K562 treated with DMSO at 1 percent for 12 hours (cell line): ENCODE data around the gene TMEM256. TPM values are rescaled to one million over a fixed set of nuclear protein-coding genes. Genes with fewer than 3 reads are reported as not detected.

Source experiments
- total RNA-seq: library from RNA; unstranded; fragments of 300-600 nt; gene quantifications from 2 replicates; pipeline ENCODE4 v1.2.3, GENCODE V29; 2022; ENCODE audit not compliant: insufficient read depth

Gene TMEM256
- total RNA-seq = 43.4 and 76.9 TPM in 2 replicates

DNA sequence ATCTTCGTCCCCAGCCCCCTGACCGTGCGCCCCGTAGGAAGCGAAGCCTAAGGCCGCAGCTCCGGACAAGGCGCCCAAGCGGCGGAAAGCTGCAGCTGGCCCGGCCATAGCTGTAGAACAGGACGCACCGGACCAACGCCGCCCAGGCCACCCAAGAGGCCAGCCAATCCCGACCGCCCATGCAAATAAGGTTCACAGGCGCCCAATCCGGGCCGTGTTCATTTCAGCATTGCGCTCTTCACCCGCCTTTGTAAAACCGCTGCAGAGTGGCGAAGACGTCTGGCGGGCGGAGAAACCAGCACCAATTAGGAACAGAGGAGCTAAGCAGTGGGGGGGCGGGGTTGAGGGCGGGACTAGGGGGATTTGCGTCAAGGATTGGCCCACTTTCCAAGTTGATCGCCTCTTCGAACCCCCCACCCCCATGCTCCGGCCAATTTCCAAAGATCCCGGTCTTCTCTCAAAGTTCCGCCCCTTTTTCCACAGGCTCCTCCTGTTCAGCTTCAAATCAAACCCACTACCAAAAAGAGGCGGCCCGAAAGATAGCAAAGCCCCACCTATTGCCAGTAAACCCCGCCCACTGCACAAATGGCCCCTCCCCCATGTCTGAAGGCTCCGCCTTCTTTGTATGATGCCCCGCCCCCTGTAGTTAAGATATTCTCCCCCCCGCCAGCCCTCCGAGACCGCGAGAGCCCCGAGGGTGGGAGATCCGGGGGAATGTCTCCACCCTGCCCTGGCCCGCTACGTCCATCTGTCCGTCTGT is at the start of gene TMEM256:
TMEM256 (minus strand) TSS at position 121 of the 760 bp plus-strand sequence; CDS start at position 108, 13 bp downstream.

DNA sequence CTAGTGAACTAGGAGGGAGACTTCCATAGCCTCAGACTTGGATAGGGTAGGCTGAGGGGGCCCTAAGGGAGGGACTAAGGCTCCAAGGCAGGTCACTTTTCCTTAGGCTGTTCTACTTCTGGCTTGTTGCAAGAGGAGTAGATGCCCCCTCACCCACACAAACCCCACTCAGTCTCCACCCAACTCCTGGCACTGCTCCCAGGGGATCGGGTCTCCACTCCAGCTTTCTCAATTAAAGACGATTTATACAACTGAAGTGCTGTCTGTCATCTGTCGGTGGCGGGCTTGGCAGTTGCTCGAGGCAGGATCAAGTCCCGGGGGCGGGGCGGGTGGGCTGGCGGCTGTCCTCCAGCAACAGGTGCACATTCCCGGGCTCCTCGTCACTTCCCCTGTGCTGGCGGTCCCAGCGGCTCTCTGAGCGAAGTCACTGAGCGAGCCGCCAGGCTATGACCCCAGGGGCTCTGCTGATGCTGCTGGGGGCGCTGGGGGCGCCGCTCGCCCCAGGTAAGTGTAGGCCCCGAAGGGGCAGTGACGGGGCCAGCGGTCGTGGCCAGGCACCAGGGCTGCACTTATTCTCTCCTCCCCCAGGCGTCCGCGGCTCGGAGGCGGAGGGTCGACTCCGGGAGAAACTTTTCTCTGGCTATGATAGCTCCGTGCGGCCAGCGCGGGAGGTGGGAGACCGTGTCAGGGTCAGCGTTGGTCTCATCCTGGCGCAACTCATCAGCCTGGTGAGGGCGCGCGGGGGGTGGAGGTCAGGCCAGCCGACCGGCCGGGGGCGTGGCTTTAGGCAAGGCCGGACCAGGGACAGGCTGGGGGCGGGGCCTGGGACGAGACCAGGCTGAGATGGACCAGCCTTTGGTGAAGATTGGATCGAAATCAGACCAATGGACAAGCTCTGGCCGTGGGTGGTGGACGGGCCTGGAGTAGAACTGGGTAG is 41.1 kb upstream of the TMEM256 start, which contains the start of gene CHRNB1:
CHRNB1 (plus strand) TSS at position 380 of the 937 bp plus-strand sequence; CDS start at position 447, 67 bp downstream.

DNA sequence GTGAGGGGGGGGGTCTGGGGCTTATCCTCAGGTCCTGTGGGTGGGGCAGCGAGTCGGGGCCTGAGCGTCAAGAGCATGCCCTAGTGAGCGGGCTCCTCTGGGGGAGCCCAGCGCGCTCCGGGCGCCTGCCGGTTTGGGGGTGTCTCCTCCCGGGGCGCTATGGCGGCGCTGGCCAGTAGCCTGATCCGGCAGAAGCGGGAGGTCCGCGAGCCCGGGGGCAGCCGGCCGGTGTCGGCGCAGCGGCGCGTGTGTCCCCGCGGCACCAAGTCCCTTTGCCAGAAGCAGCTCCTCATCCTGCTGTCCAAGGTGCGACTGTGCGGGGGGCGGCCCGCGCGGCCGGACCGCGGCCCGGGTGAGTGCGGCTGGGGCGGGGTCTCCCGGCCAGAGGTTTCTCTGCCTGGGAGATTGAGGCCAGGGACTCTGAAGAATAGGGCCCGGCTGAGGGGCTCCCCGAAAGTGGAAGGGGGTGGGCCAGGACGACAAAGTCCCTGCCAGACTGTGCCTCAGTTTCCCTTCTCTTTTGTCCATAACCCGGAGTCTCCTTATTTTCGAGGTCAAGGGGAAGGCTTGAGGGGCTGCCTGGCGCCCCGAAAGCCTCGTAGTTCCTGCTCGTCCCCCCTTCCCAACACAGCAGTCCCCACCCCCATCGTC is 35.7 kb upstream of the TMEM256 start, which contains the start of gene FGF11:
FGF11 (plus strand) TSS at position 51 of the 651 bp plus-strand sequence; CDS start at position 160, 109 bp downstream.

DNA sequence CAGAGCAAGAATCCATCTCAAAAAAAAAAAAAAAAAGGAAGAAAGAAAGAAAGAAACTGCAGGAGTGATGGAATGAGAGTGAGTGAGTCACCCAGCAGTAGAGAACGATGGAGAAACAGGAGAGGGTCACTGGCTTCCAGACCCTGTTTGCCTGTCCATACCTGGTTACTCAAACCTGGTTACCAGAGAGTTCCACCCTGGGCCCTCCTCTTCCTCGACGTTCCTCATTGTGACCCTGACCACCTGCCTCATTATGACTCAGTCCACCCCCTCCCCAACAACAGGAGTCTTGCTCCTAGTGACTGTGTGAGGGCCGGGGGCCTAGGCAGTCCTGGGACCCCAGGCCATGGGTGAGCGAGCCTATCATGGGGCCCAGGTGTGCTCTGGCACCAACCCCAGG is 24.7 kb upstream of the TMEM256 start, which contains the start of gene SPEM3:
SPEM3 (plus strand) TSS at position 301 of the 400 bp plus-strand sequence; CDS start at position 347, 46 bp downstream.

DNA sequence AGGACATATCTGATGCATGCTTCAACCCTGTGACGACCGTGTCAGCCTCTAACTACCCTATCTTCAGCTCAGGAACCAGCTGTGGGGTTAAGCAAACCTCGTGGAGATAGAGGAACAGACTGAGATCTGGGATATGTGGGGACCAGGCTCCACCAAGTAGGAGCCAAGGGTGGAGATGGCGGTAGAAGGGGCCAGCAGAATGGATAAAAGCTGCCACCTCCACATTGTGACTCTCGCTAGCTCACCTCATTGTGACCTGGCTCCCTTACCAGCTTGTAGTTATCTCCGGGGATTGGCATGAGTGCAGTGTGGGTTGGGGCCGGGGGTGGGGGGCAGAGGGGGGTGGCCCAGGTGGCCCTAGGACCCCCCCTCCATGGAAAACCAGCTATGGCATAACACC is 21.4 kb upstream of the TMEM256 start, which contains the start of gene SPEM2:
SPEM2 (plus strand) TSS at position 301 of the 400 bp plus-strand sequence; CDS start at position 374, 73 bp downstream.

DNA sequence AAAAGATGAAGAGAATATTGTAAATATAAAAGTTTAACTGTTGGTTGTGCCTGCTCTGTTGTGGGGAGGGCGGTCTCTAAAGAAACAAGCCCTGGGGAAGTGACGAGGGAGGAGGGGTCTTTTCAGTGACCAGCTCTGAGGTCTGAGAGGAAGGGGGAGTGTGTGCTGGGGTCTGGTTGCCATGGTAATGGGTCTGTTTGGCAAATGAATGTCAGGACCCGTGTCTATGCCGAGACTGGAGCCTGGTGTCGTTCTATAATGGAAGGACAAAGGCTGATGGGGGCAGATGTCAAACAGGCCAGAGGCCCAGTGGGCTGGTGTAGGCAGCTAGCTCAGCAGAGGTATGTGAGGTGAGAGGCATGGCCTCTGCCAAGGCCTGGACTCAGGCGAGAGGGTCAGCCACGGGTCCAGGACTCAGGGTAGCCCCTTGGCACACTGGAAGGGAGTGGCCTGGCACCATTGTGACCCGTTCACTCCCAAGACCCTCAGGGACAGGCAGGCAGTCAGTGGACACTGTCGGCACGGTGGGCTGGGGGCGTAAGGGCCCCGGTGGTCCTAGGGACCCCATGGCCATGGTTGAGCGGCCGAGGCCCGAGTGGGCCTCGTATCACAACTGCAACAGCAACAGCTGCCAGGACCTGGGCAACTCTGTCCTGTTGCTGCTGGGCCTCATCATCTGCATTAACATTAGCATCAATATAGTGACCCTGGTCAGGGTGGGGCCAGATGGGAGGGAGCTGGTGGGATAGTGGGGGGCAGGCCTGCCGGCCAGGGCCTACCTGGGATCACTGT is 16.1 kb upstream of the TMEM256 start, which contains the start of gene SPEM1:
SPEM1 (plus strand) TSS at position 506 of the 792 bp plus-strand sequence; CDS start at position 567, 61 bp downstream.

DNA sequence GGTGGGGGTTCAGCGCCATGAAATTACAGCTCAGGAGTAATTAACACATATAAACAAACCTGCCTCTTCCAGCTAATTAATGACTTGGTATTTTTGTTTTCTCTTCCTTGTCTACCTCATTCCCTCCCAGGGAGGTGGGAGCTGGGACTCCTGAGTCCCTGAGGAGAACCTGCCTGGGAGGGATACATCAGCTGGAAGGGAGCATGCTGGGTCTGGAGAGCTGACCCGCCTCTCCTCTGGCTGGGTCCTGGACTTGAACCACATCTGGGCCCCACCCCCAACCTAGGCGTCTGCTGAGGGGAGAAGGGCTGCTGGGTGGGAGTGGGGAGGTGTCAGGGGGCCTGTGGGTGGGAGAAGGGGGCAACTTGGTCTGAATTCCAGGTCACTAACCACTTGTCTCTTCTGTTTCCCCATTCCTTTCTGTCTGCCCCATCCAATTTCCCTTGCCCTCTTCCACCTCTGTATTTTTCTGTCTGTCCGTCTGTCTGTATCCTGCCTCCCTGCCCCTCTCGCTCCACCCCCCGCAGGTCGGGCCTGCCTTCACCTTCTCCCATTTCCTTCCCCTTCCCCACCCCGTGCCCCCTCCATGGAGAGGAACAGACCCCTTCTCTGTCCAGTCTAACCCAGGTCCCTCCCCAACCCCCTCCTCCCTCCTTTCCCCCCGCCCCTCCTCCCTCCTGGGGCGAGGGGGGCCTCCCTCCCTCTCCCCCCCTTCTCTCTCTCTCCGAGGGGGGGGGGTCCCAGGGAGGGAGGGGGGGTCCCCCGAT is 3.8 kb upstream of the TMEM256 start, which contains the start of gene NLGN2:
NLGN2 (plus strand) TSS at position 361 of the 767 bp plus-strand sequence. CDS start 411 bp downstream, outside the sequence.

DNA sequence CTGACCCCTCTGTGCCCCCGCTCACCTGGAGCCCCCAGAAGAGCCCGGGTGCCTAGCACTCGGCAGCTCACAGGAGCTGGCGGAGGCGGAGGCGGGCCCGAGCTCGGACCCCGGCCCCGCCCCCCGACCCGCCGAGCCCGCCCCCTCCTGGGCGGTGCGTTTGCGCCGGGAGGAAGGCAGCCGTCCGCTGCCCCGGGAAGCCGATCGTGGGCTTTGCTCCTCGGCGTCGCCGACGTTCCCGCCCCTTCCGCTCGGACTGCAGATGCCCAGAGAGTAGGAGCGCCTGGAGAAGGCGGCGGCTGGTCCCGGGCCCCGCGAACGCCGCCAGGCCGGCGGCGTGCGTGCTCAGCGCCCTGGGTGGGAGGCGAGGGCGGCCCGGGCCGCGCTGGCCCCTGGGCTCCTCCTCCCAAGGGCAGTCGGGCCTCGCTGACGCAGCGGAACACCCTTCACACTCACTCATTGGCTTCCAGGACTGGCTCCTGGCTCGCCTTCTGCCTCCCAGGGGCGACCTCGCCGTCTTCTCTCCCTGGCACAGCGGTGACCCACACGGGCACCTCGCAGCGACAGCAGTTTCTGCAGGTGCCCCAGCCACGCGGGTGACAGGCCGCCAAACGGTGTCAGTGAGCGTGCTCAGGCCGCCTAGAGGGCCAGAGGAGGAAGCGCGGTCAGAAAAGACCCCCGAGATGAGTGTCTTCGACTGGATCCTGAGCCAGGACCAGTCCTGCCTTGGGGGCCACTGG is 9.3 kb downstream of the TMEM256 start, which contains the start of gene PLSCR3:
PLSCR3 (minus strand) TSS at position 74 of the 740 bp plus-strand sequence. CDS start 415 bp downstream, outside the sequence.

DNA sequence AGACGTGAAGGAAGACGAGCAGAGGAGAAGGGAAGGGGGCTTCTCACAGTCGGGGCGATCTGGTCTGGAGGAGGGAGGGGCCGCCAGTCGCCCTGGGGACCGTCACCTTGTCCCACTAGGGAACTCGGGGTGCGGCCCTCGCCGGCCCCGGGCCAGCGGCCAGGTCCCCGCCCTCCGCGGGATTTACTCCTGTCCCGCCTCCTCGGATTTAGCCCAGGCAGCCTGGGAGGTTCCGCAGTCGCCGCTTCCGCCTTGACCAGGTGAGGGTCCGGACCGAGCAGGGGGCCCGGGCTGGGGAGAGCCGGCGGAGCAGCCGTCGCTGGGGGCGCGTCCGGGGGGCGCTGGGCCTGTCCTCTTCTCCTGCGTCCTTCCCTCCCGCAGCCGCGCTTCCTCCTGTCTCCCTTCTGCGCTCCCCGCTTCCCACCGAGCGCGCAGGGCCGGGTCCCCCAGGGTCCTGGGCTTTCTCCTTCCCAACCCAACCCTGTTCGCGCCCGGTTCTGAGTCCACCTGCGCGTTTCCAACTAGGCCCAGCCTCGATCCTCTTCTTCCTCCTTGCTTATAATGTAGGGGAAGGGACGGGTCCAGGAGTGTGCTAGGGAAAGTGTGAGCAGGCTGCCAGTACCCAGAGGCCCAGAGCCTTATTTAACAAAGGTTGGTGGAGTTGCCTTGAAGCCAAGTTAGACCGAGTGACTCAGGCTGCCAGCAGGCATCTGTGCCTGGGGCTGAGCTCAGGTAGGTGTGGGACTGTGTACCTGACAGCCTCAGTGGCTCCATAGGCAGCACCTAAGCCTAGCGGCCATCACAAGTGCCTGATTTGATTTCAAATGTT is 22.8 kb downstream of the TMEM256 start, which contains the start of gene TNK1:
TNK1 (plus strand) TSS at position 235 of the 829 bp plus-strand sequence. CDS start 1,838 bp downstream, outside the sequence.

DNA sequence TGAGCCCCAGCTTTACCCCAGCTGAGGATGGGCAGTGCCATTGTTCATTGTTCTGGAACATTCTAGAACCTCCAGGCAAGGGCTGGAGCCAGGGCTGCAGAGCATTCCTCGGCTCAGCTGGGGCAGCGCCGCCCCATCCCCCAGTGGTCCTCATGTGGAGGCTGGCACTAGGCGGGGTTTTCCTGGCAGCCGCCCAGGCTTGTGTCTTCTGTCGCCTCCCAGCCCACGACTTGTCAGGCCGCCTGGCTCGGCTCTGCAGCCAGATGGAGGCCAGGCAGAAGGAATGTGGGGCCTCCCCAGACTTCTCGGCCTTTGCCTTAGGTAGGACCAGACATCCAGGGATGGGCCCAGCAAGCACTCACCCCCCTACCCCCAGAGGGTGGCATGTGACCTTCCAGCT is 48.8 kb downstream of the TMEM256 start, which contains the start of gene TMEM95:
TMEM95 (plus strand) TSS at position 104 of the 400 bp plus-strand sequence; CDS start at position 153, 49 bp downstream.

Other genes with a start within 250 kb of the TMEM256 start
- gene ASGR1, start 224.7 kb downstream of the TMEM256 start, total RNA-seq = not detected in 2 replicates
- 2.6 and 2.8 TPM in 2 replicates for gene DLG4, start 184.3 kb downstream of the TMEM256 start, total RNA-seq
- 256 and 286 TPM in 2 replicates for gene ACADVL, start 184.2 kb downstream of the TMEM256 start, total RNA-seq
- 32.1 and 61.1 TPM in 2 replicates for gene DVL2, start 169.6 kb downstream of the TMEM256 start, total RNA-seq
- gene PHF23, start 164.6 kb downstream of the TMEM256 start, total RNA-seq = 23.0 and 29.8 TPM in 2 replicates
- gene GABARAP, start 161.6 kb downstream of the TMEM256 start, total RNA-seq = 233 and 263 TPM in 2 replicates
- gene CTDNEP1, start 152.4 kb downstream of the TMEM256 start, total RNA-seq = 60.4 and 70.5 TPM in 2 replicates
- gene ELP5, start 151.9 kb downstream of the TMEM256 start, total RNA-seq = 55.2 and 59.1 TPM in 2 replicates
- 15.9 and 34.5 TPM in 2 replicates for gene CLDN7, start 141.6 kb downstream of the TMEM256 start, total RNA-seq
- gene SLC2A4, start 122.4 kb downstream of the TMEM256 start, total RNA-seq = not detected in 2 replicates
- not detected in 2 replicates for gene YBX2, start 109.5 kb downstream of the TMEM256 start, total RNA-seq
- 279 and 294 TPM in 2 replicates for gene EIF5A, start 96.5 kb downstream of the TMEM256 start, total RNA-seq
- gene GPS2, start 88.7 kb downstream of the TMEM256 start, total RNA-seq = 43.1 and 74.6 TPM in 2 replicates
- 7.2 and 16.1 TPM in 2 replicates for gene NEURL4, start 74.8 kb downstream of the TMEM256 start, total RNA-seq
- gene ACAP1, start 67.6 kb downstream of the TMEM256 start, total RNA-seq = 2.4 and 3.7 TPM in 2 replicates
- 4.2 and 6.3 TPM in 2 replicates for gene KCTD11, start 51.9 kb downstream of the TMEM256 start, total RNA-seq
- not detected in 2 replicates for gene TMEM95, start 48.9 kb downstream of the TMEM256 start, total RNA-seq
- gene TNK1, start 23.0 kb downstream of the TMEM256 start, total RNA-seq = 4.7 and 6.0 TPM in 2 replicates
- 7.2 and 9.4 TPM in 2 replicates for gene PLSCR3, start 9.6 kb downstream of the TMEM256 start, total RNA-seq
- gene NLGN2, start 3.7 kb upstream of the TMEM256 start, total RNA-seq = 4.4 and 13.0 TPM in 2 replicates
- gene SPEM1, start 16.2 kb upstream of the TMEM256 start, total RNA-seq = not detected in 2 replicates
- gene SPEM2, start 21.5 kb upstream of the TMEM256 start, total RNA-seq = not detected in 2 replicates
- gene SPEM3, start 24.8 kb upstream of the TMEM256 start, total RNA-seq = not detected in 2 replicates
- gene TMEM102, start 31.3 kb upstream of the TMEM256 start, total RNA-seq = 12.3 and 12.6 TPM in 2 replicates
- gene FGF11, start 35.4 kb upstream of the TMEM256 start, total RNA-seq = 3.8 and 6.1 TPM in 2 replicates
- gene CHRNB1, start 41.0 kb upstream of the TMEM256 start, total RNA-seq = 10.1 and 10.9 TPM in 2 replicates
- 1.2 and 5.1 TPM in 2 replicates for gene ZBTB4, start 75.5 kb upstream of the TMEM256 start, total RNA-seq
- not detected in 2 replicates for gene SLC35G6, start 77.3 kb upstream of the TMEM256 start, total RNA-seq
- 19.1 and 87.4 TPM in 2 replicates for gene POLR2A, start 80.3 kb upstream of the TMEM256 start, total RNA-seq
- 0.73 TPM in 1 of 2 replicates, not detected in the other for gene TNFSF12, start 145.0 kb upstream of the TMEM256 start, total RNA-seq
- gene TNFSF13, start 154.7 kb upstream of the TMEM256 start, total RNA-seq = 2.0 TPM in 1 of 2 replicates, not detected in the other
- gene SENP3, start 157.8 kb upstream of the TMEM256 start, total RNA-seq = 34.6 and 35.9 TPM in 2 replicates
- 29.0 and 33.7 TPM in 2 replicates for gene CD68, start 175.5 kb upstream of the TMEM256 start, total RNA-seq
- 58.4 and 59.6 TPM in 2 replicates for gene MPDU1, start 179.8 kb upstream of the TMEM256 start, total RNA-seq
- 2.3 and 5.6 TPM in 2 replicates for gene SOX15, start 186.0 kb upstream of the TMEM256 start, total RNA-seq
- 43.7 and 60.0 TPM in 2 replicates for gene FXR2, start 210.8 kb upstream of the TMEM256 start, total RNA-seq
- gene SAT2, start 223.7 kb upstream of the TMEM256 start, total RNA-seq = 61.5 and 61.6 TPM in 2 replicates
- not detected in 2 replicates for gene SHBG, start 226.0 kb upstream of the TMEM256 start, total RNA-seq
- gene ATP1B2, start 246.8 kb upstream of the TMEM256 start, total RNA-seq = 1.7 and 4.2 TPM in 2 replicates